NT2/D1 (cell line): Measurements from ENCODE around the gene TSPAN14.

Source experiments
- DNase-seq: peaks from one replicate; pipeline ENCODE4 v3.0.0-alpha.2; 2011; ENCODE audit warnings: low read depth, low spot score
- H3K27me3 ChIP-seq: 2 replicates; pipeline ENCODE4 v1.6.0; 2011; ENCODE audit warnings: mild to moderate bottlenecking; ENCODE audit not compliant: insufficient read length, insufficient read depth
- H3K36me3 ChIP-seq: 2 replicates; pipeline ENCODE4 v1.6.1; 2011; ENCODE audit warnings: mild to moderate bottlenecking, low read length, mixed read lengths; ENCODE audit not compliant: insufficient read depth, insufficient read length
- H3K4me1 ChIP-seq: 2 replicates; pipeline ENCODE4 v1.5.1; 2011; ENCODE audit not compliant: insufficient read depth, insufficient read length
- H3K4me3 ChIP-seq: 2 replicates; pipeline ENCODE4 v1.5.1; 2011; ENCODE audit warnings: low read depth; ENCODE audit not compliant: insufficient read length
- H3K9ac ChIP-seq: 2 replicates; pipeline ENCODE4 v1.6.0; 2011; ENCODE audit warnings: low read depth; ENCODE audit not compliant: insufficient read length
- H3K9me3 ChIP-seq: 2 replicates; pipeline ENCODE4 v1.5.1; 2011; ENCODE audit warnings: mild to moderate bottlenecking, low read length; ENCODE audit not compliant: insufficient read depth
- SUZ12 ChIP-seq: IDR thresholded peaks from 2 replicates; pipeline ENCODE4 v1.6.1; 2011; ENCODE audit not compliant: insufficient read length, insufficient read depth; ENCODE audit errors: extremely low read depth
- YY1 ChIP-seq: IDR thresholded peaks from 2 replicates; pipeline ENCODE4 v1.6.1; 2011; ENCODE audit not compliant: insufficient read length, insufficient read depth
- ZNF274 ChIP-seq: IDR thresholded peaks from 2 replicates; pipeline ENCODE4 v1.6.1; 2011; ENCODE audit warnings: mild to moderate bottlenecking, low read depth, low read length

TSPAN14 gene

GRCh38 chr10:80410122-80410521 lies 44.0 kb upstream of the TSPAN14 start:
- peaks cover 9% of the 10 kb centered on the region for H3K4me1 ChIP-seq
- H3K36me3 ChIP-seq, result peaks cover 3% of the 10 kb centered on the region
- no peak overlapping the region for H3K4me3 ChIP-seq
- TF ChIP-seq YY1 (no peak), ZNF274 (no peak), SUZ12 (no peak)
- DNase-seq, result no peak
- peaks cover 3% of the 10 kb centered on the region for H3K27me3 ChIP-seq
- no peak overlapping the region for H3K9ac ChIP-seq
- H3K9me3 ChIP-seq, result no peaks in the 10 kb centered on the region

DNA sequence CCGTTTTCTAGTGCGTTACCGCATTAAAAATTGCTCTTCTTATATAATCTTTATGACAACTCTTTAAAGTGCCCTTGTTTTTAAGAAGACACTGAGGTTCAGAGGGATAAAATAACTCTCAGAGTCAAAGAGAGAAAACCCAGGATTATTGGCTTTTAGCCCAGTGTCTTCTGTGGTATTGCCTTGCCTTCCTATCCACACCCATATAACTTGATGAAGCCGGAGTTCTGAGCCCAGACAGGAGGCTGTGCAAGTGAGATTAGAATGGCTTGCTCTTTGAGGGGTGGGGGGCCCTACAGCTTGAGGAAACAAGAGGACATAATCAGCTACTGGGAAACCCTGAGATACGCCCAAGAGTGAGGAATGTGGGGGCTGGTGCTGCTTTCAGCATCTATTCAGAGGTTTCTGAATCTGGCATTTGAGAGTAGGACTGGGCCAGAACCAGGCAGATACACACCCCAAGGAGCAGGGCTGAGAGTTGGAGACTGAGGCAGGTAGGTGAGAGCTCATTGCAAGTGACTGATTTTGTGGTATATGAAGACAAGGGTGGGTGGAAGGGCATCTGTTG lies 43.4 kb upstream of the TSPAN14 start:
- no peak for TF ChIP-seq SUZ12
- TF ChIP-seq ZNF274, result no peak
- TF ChIP-seq YY1, result no peak
- no peak for DNase-seq
- peaks cover 3% of the 10 kb centered on the region for H3K27me3 ChIP-seq
- H3K9me3 ChIP-seq, result no peaks in the 10 kb centered on the region
- H3K4me1 ChIP-seq, result peaks cover 12% of the 10 kb centered on the region
- peaks cover 7% of the 10 kb centered on the region for H3K36me3 ChIP-seq
- no peak overlapping the region for H3K4me3 ChIP-seq
- H3K9ac ChIP-seq, result no peak overlapping the region

- peaks cover 3% of the 10 kb centered on the region for H3K27me3 ChIP-seq
- H3K4me3 ChIP-seq, result no peak overlapping the region
- TF ChIP-seq YY1 (no peak), SUZ12 (no peak), ZNF274 (no peak)
- no peak overlapping the region for H3K9ac ChIP-seq
- peaks cover 14% of the 10 kb centered on the region for H3K4me1 ChIP-seq
- peaks cover 7% of the 10 kb centered on the region for H3K36me3 ChIP-seq
- no peak for DNase-seq
- no peaks in the 10 kb centered on the region for H3K9me3 ChIP-seq
Observed at GRCh38 chr10:80411267-80411668, 42.8 kb upstream of the TSPAN14 start.

- Histone ChIP-seq H3K4me1 (peaks cover 14% of the 10 kb centered on the region), H3K9me3 (no peaks in the 10 kb centered on the region), H3K9ac (no peak overlapping the region), H3K36me3 (peaks cover 7% of the 10 kb centered on the region), H3K4me3 (no peak overlapping the region), H3K27me3 (peaks cover 3% of the 10 kb centered on the region)
- DNase-seq, result no peak
- no peak for TF ChIP-seq SUZ12
- TF ChIP-seq ZNF274, result no peak
- no peak for TF ChIP-seq YY1
Observed at GRCh38 chr10:80411681-80412220, 42.4 kb upstream of the TSPAN14 start.

- Histone ChIP-seq H3K36me3 (peaks cover 7% of the 10 kb centered on the region), H3K9me3 (no peaks in the 10 kb centered on the region), H3K9ac (no peak overlapping the region), H3K27me3 (peaks cover 3% of the 10 kb centered on the region), H3K4me3 (no peak overlapping the region), H3K4me1 (peaks cover 12% of the 10 kb centered on the region)
- TF ChIP-seq YY1 (no peak), SUZ12 (no peak), ZNF274 (no peak)
- no peak for DNase-seq
Observed at GRCh38 chr10:80412486-80412885, 41.6 kb upstream of the TSPAN14 start.

DNA sequence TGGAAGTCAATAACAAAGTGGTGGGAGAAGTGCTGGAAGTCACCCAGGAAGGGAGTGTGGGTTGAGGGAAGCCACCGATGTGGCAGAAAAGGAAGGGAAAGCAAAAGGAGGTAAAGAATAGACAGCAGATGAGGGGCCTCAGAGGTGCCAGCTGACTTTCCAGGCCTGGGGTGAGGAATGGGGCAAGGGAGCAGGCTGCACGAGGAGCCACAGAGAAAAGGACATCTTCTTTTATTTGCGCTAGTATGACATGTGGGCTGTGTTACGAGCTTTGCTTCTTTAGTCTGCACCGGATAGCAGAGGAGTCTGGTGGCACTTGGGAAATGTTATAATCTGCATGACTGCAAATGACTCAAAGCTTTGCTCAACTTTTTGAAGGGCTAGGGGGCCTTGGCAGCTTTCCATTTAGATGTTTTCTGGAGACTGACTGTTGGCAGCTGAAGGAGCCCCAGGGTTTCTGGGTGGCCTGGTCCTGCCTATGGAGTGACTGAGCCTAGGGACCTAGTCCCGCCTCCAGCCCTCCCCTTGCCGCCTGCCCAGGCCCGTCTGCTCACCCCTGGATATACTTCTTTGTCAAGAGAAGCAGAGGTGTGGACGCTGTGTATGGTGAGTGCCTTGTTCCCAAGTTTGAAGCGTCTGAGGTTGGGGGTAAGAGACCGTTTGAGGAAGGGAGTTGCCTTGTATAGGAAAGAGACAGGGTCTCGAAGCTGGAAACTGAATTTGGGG lies 40.7 kb upstream of the TSPAN14 start:
- Histone ChIP-seq H3K9ac (no peak overlapping the region), H3K4me1 (peaks cover 15% of the 10 kb centered on the region)

More for the DNA sequence above, 40.7 kb upstream of the TSPAN14 start:
- H3K4me3 ChIP-seq, result no peak overlapping the region
- no peak for DNase-seq
- H3K36me3 ChIP-seq, result peaks cover 7% of the 10 kb centered on the region
- no peak for TF ChIP-seq ZNF274
- TF ChIP-seq YY1, result no peak
- TF ChIP-seq SUZ12, result no peak
- peaks cover 3% of the 10 kb centered on the region for H3K27me3 ChIP-seq
- H3K9me3 ChIP-seq, result no peaks in the 10 kb centered on the region
